ENCODE data around the gene SORBS2. TPM values are rescaled to one million over a fixed set of nuclear protein-coding genes. Genes with fewer than 3 reads are reported as not detected.

The SORBS2 gene
- polyA plus RNA-seq, 1 donor from 2014 or later, result 46.0 TPM

GRCh38 chr4:185535612-185536410 lies 276.2 kb downstream of the SORBS2 start:
- Histone ChIP-seq H3K9me3 (ENCODE audit: low read length) (no peaks in the 10 kb centered on the region), H3K9ac (ENCODE audit: low read length) (no peak overlapping the region), H3K27ac (ENCODE audit: low read length) (no peak overlapping the region), H3K79me2 (replicated peaks; ENCODE audit: insufficient read depth, low read length) (no peaks in the 10 kb centered on the region), H3F3A (ENCODE audit: insufficient read depth, low read length, poor library complexity, severe bottlenecking) (no peaks in the 10 kb centered on the region), H3K4me3 (ENCODE audit: low read length) (peak overlapping the region; percentile 68), H3K9me2 (ENCODE audit: insufficient read depth, low read length) (no peaks in the 10 kb centered on the region), H3K27me3 (ENCODE audit: insufficient read depth, low read depth, low read length) (peaks cover 40% of the 10 kb centered on the region), H3K36me3 (ENCODE audit: insufficient read depth, low read length) (no peaks in the 10 kb centered on the region), H2AFZ (ENCODE audit: low read depth, low read length) (no peak overlapping the region), H4K20me1 (ENCODE audit: insufficient read depth) (no peaks in the 10 kb centered on the region), H3K4me2 (ENCODE audit: low read length) (no peak overlapping the region)
- no peak for TF ChIP-seq RAD21 (conservative IDR thresholded peaks at IDR 0.05)

Small RNA genes within 50 kb of the gene (small RNA-seq; reads per million reads assigned to genes)
- gene RF00019, result 0 to 1.2 (median 0) reads per million in 3 experiments
